ENCODE results near the gene ZSWIM4. TPM values are rescaled to one million over a fixed set of nuclear protein-coding genes. Genes with fewer than 3 reads are reported as not detected.

Gene ZSWIM4
- total and polyA plus RNA-seq, 2 of the 13 experiments (the other 11 are each of a cell fraction or from before 2014, with no cell fraction given), result 0.33 to 0.86 TPM

- TF ChIP-seq TRIM22 (IDR thresholded peaks at IDR 0.05) (no peak), NR1H2 (CRISPR knock-in tag; IDR thresholded peaks at IDR 0.05; ENCODE audit: borderline replicate concordance, low read depth) (no peak), HDAC1 (CRISPR knock-in tag; IDR thresholded peaks at IDR 0.05) (0 out of 2 replicates have a peak, but pooled peaks have one; percentile 52), CREB1 (IDR thresholded peaks at IDR 0.05) (peak; percentile 59), CREB1 (CRISPR knock-in tag; IDR thresholded peaks at IDR 0.05) (no peak), SOX6 (IDR thresholded peaks at IDR 0.05) (no peak), SOX6 (CRISPR knock-in tag; IDR thresholded peaks at IDR 0.05) (0 out of 2 replicates have a peak, but pooled peaks have one; percentile 33), ARID4A (CRISPR knock-in tag; IDR thresholded peaks at IDR 0.05; ENCODE audit: borderline replicate concordance) (peak; percentile 43; the same call in 1 of the 2 replicates), KAT8 (CRISPR knock-in tag; IDR thresholded peaks at IDR 0.05) (no peak; the same call in 1 of the 2 replicates), ZNF431 (CRISPR knock-in tag; IDR thresholded peaks at IDR 0.05; ENCODE audit: borderline replicate concordance, low read depth) (no peak), ZNF772 (CRISPR knock-in tag; IDR thresholded peaks at IDR 0.05) (0 out of 2 replicates have a peak, but pooled peaks have one; percentile 11), TERF1 (CRISPR knock-in tag; IDR thresholded peaks at IDR 0.05) (no peak), PATZ1 (CRISPR knock-in tag; IDR thresholded peaks at IDR 0.05) (peak; percentile 52; the same call in 1 of the 2 replicates), CTCF (CRISPR knock-in tag; IDR thresholded peaks at IDR 0.05) (peak; percentile 82), TBX3 (IDR thresholded peaks at IDR 0.05; ENCODE audit: borderline replicate concordance) (peak; percentile 33; the same call in 1 of the 2 replicates), SIN3A (IDR thresholded peaks at IDR 0.05; ENCODE audit: borderline replicate concordance, low read depth, low read length) (no peak; the same call in 1 of the 2 replicates), ZNF878 (CRISPR knock-in tag; IDR thresholded peaks at IDR 0.05) (no peak), CEBPB (IDR thresholded peaks at IDR 0.05; ENCODE audit: borderline replicate concordance, low read depth, low read length) (0 out of 2 replicates have a peak, but pooled peaks have one; percentile 2)
Observed at GRCh38 chr19:13833330-13834243, 38.3 kb downstream of the ZSWIM4 start (continued).
